HG03064 (cell line): ENCODE results near the gene SIL1.
A peak's percentile ranks its signal among the peaks of the same experiment; 100 is the strongest.
"Not testable (repeated sequence)": the region's sequence is repeated elsewhere in the genome, so short reads cannot be mapped to it uniquely, and the experiment has no call there.

Experiments used
- ATAC-seq: cut with Tn5 transposase; IDR thresholded peaks from one replicate; pipeline ENCODE4 v1.9.1; 2021; ENCODE audit warnings: low read depth; ENCODE audit not compliant: unreplicated experiment

Gene SIL1

GRCh38 chr5:139116100-139116655 lies 82.0 kb downstream of the SIL1 start:
- ATAC-seq = no peak

DNA sequence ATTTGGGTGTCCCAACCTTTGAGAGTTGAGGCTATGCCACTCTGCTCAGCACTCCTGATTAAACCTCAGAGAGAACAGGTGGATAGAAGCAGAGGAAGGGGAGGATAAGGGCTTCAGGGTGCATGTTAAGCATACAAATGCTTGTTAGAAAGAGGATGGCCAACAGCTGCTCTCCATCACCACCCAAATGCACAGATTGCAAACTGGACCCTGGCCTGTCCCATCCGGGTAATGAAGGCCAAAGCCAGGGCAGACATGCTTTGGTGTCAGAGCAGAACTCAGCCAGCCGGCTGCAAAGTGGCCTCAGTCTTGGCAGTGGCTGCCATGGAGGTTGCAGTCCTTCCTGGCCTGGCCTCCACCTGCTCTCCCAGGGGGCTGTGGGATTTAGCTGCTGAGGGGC lies 84.3 kb downstream of the SIL1 start:
- ATAC-seq = no peak

DNA sequence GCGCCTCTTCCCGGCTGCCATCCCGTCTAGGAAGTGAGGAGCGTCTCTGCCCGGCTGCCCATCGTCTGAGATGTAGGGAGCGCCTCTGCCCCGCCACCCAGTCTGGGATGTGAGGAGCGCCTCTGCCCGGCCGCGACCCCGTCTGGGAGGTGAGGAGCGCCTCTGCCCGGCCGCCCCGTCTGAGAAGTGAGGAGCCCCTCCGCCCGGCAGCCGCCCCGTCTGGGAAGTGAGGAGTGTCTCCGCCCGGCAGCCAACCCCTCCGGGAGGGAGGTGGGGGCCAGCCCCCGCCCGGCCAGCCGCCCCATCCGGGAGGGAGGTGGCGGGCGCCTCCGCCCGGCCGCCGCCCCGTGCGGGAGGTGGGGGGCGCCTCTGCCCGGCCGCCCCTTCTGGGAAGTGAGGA lies 85.8 kb downstream of the SIL1 start:
- not testable (repeated sequence) for ATAC-seq

DNA sequence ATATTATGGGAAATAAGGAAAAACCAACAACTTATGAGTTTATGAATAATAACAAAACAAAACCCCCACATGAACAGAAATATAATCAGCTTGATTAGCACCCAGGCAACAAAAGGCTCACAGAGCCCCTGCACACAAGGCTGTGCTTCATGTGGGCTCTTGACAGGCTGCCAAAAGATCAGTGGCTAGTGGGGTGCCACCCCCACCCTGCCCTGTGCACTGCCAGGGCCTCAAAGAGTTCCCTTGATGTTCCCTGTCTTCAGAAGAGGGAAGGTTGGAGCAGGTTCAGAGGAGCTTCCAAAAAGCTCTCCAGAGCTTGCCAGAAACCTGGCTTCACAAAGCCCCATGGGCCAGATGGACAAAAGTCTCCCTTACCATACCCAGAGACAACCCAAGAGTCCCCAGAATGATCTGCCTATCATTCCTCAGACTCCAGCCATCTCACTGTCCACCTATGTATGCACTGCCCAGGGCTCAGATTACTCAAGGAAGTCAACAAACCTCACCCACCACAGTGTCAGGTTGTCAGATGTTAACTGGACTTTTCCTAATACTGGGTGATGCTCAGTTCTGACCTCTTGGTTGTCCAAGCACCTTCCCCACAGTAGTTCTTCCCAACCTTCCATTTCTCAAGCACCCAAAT lies 87.5 kb downstream of the SIL1 start:
- ATAC-seq = no peak

DNA sequence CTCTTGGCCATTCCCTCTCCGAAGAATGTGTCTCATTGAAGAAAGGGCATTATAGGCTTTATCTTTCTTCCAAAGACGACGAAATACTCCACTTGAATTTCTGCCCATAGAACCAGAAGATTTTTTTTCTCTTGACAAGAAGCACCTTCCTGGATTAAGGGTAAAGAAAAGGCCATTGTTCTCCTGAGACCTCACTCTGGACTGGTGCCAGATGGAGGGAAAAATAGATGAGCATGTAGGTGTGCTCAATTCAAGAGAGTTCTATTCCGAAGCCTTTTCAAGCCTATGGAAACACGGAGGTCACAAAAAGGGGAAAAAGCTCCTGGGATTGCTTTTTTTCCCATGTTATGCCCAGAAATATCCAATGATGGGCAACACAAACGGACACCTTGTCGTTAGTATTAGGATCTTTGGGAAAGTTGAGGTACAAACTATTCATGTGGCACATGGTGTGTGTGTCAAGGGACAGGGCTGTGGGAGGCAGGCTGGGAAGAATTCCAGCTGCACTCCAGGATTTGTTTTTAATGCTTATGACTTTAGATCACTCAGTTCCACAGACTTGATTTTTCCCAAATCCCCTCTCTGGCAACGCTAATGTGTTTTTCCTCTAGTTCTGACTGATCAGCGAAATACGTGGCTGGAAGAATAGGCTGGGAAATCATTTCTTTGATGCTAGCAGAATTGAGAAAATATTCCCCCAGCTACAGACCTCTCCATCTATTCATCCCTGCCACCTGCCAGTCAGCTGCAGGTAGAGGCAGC lies 89.9 kb downstream of the SIL1 start:
- ATAC-seq = no peak

GRCh38 chr5:139105621-139106071 lies 92.5 kb downstream of the SIL1 start:
- no peak for ATAC-seq

- no peak for ATAC-seq
Observed at GRCh38 chr5:139104577-139105276, 93.4 kb downstream of the SIL1 start.

DNA sequence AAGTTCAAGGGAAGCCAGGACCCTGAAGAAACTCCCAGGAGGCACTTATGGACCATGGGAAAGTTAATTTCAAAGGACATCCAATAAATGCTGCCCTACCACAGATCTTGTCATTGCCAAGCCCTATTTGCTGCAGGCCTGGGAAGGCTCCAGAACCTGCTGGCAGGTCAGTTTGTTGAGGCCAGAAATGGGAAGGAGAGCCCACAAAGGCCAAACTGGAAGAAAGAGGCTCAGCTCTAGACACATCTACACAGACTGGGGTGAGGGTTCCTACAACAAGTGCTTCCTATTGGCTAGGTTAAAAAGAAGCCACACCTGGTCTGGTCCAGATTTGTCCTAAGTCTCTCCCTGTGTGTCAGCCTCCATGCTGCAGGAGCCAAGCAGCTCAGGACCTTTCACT lies 94.4 kb downstream of the SIL1 start:
- no peak for ATAC-seq

- ATAC-seq = no peak
Observed at GRCh38 chr5:139100825-139101224, 97.3 kb downstream of the SIL1 start.

GRCh38 chr5:139094154-139095131 lies 103.7 kb downstream of the SIL1 start:
- peak; percentile 81 for ATAC-seq

GRCh38 chr5:139092741-139093343 lies 105.3 kb downstream of the SIL1 start:
- no peak for ATAC-seq

DNA sequence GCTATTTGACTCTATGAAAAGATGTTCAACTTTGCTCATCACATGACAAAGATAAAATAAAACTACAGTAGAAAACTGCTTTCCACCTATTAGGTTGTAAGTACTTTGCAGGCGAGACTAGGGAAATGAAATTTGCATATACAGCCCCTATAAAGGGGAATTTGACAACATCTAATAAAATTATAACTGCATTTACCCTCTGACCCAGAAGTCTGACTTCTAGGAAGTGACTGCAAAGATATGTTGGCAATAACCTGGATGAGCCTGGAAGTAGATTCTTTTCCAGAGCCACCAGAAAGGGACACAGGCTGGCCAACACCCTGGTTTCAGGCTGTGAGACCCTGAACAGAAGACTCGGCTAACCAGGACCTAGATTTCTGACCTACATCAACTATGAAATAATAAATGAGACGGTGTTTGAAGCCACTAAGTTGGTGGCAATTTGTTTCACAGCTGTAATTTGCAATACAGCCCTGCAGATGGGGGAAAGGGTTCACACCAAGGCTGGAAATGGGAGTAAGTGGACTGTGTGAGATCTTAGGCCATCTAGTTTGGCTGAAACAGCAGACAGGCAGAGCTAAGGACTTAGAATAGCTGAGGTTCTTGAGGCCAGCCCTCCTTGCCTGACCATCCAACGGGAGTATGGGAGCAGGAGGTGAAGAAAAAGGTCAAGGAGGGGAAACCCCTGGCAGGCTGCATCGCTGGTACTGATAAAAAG lies 106.6 kb downstream of the SIL1 start:
- no peak for ATAC-seq

GRCh38 chr5:139090581-139090980 lies 107.6 kb downstream of the SIL1 start:
- no peak for ATAC-seq

GRCh38 chr5:139088024-139088423 lies 110.1 kb downstream of the SIL1 start:
- no peak for ATAC-seq

DNA sequence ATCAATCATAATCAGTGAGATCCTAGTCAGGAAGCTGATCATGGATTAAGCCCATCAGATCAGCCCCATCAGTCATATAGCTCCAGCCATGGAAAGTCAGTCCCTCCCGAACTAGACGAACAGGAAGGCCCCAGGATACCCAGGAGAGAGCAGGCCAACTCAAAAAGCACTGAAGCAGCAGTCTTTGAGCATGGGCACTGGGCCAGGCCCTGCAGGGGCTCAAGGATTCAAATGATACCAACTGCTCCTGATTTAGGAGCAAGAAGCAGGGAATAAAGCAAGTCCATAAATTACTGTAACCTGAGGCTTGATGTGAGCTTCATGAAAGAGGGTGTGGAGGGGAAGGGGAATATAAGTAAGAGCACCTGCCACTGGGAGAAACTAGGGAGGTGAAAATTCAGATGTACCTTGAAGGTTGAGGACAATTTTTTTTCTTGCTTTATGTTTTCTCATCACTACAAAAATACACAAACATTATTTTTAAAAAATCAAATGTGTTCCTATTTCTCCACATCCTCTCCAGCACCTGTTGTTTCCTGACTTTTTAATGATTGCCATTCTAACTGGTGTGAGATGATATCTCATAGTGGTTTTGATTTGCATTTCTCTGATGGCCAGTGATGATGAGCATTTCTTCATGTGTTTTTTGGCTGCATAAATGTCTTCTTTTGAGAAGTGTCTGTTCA lies 115.2 kb downstream of the SIL1 start:
- ATAC-seq = no peak

DNA sequence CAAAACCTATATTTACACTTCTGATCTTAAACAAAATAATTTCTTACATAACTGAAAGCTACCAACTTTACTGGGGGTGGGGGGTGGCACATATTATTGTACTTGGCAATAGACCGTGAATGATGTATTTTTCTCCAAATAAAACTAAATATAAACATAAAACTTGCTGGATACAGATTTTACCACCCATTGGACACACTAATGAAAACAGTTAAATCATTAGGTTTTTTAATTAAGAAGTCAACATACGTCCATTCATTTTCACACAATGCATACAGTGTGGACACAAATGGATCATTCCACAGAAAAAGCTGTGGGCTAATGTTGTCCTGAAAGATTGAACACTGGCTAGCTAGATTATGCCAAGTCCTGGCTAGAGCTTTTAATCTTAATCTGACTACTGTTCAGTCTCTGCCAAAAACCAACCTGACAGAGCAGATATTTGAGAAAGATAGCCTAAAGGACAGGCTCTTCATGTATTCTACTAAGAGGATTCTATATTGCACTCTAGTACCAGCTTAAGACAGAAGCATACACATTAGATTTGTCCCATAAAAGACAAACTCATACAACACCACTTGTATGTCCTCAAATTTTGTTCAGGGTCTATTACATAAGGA lies 118.1 kb downstream of the SIL1 start:
- ATAC-seq = no peak

DNA sequence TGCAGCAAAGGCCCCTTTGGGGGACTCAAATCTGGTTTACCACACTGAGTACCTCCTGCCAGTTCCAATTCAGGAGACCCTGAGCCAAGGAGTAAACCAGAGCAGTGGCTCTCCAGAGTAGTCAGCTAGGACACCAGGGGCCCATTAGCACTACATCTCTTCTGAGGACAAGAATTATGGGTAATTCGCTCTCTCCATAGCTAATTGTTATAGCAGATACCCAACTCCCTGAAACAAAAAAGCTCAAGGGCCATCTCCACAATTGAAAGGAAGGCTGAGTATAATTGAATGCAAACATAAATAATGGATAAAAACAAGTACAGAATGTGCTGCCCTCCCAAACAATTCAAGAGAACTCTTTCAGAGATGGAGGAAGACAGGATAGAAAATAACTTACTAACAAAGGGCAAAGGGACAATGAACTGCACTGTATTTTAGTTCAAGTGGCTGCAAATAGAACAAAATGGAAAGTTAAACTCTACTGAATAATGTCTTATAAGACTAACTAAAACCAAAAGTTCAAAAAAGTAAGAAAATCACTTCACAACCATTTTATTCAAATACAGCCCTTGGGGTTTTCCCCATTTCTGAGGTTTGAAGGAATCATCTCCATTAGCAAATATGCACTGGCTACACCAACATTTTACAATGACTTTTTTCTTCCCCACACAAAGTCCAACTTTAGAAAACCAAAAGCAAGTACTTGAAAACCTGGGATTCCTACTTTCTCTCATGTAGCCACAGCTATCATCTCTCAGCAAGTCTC lies 118.8 kb downstream of the SIL1 start:
- no peak for ATAC-seq
